GM18511 (cell line): ENCODE data around the gene GPR180.

ENCODE experiments used
- ATAC-seq: cut with Tn5 transposase; IDR thresholded peaks from one replicate; pipeline ENCODE4 v1.9.1; 2021; ENCODE audit warnings: mild to moderate bottlenecking, moderate library complexity; ENCODE audit not compliant: unreplicated experiment

Gene GPR180

GRCh38 chr13:94601446-94602431 is at the start of gene GPR180:
Gene GPR180 (plus strand): TSS chr13:94601857. CDS start chr13:94601928, 71 bp downstream.
- ATAC-seq: peak; percentile 99

DNA sequence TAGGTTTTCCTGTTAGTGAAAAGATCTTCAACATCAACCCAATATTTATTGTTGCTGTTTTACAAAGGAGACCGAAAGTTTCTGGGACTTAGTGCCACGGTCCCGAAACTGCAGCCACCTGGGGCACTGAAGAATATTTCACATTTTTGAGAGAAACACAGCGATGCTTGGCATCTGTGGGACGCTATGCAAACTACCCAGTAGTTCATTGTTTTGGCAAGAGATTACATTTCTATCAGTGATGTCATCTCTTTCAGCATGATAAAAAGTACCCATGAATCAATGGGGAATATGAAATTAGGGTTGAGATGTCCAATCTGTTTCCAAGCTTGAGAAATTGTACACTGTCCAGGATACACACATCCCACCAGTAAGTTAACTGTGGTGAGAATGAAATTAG is 49.6 kb upstream of the GPR180 start:
- ATAC-seq: no peak

- ATAC-seq: no peak
These were observed 47.9 kb upstream of the GPR180 start for GRCh38 chr13:94553766-94554165.

GRCh38 chr13:94556041-94556440 is 45.6 kb upstream of the GPR180 start:
- ATAC-seq: no peak

- ATAC-seq: no peak
These were observed 45.0 kb upstream of the GPR180 start for GRCh38 chr13:94556621-94557020.

DNA sequence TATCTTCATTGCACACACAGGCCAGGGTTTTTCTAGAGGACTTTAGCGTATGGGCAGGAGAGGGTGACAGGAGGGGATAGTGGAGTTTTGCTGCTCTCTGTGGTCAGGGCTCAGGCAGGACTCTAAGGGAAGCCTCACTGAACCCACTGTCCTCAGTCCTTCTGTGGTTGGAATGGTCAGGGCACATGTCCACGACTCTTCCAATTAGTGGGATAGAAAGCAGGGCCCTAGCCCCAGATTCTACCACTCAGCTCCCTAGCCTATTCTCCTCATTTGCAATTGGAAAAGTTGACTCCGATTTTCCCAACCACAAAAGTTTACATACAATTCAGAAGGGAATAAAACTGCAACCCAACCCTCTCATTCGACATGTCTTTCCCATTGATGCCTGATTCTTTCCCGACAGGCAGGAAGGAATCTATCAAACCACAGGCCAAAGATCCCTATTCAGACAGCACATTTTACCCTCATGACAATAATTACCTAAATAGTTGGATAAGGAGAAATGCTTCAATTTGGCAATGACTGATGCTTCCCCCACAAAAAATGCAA is 43.9 kb upstream of the GPR180 start:
- ATAC-seq: no peak

DNA sequence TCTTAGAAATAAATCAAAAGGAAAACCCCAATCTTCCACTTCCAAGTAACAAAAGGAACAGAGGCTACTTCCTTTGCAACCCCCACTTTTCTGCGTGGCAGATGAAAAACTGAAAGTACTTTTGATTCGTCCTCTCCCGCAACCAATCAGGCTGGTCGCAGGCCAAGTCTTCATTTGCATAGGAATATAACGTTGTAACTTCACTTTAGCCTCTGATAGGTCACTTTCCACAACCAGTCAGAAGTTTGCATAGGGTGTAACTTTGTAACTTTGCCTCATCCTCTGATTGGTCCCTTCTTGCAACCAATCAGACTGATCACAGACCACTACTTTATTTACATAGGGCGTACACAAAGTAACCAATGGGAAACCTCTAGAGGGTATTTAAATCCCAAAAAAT is 42.9 kb upstream of the GPR180 start:
- no peak for ATAC-seq

- ATAC-seq: no peak
These were observed 42.3 kb upstream of the GPR180 start for GRCh38 chr13:94559222-94559795.

DNA sequence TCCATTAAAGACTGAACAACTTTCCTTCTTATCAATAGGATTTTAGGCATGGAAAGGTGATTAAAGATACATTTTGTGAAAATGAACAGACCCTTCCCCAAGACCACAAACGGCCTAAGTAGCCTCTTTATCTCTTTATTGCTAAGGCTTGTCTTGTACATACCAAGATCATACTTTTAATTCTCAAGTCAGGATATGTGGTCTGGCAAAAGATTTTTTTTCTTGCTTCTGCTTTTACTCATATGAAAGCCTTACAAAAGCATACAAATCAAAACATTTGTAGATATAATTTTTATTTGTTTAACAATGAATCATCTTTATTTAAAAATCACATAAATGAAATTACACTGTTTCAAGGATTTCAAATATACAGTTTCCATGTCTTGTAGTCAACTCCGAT is 41.5 kb upstream of the GPR180 start:
- ATAC-seq: no peak

DNA sequence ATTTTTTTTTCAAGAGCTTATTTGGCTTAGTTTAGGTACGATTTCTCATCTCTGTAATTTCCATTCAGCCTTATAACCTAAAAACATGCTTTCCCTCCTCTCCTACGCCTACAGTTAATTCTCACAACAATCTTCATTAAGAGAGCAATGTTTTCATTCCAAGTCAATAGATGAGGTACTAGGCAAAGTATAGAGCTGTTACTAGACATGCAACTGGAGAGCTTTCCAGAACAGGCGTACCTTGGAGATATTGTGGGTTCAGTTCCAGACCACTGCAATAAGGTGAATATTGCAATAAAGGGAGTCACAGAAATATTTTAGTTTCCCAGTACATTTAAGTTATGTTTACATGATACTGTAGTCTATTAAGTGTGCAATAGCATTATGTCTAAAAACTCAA is 40.5 kb upstream of the GPR180 start:
- no peak for ATAC-seq

DNA sequence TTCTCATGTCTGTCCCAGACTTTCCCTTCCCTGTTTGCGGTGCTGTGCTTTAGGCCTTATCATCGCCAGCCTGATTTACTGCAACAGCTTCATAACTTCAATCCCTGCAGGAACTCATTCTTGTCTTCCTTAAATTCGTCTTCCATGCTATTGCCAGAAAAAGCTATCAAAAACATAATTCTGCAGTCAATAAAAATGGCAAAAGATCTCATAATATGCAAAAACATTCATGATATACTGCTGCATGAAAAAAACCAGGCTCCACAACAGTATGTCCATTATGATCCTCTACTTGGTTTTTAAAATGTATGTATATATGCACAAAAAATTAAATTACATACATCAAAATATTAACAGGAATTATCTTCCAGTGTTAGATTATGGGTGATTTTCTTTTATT is 34.1 kb upstream of the GPR180 start:
- no peak for ATAC-seq

- no peak for ATAC-seq
These were observed 33.2 kb upstream of the GPR180 start for GRCh38 chr13:94568443-94568842.

- no peak for ATAC-seq
These were observed 32.0 kb upstream of the GPR180 start for GRCh38 chr13:94569615-94570014.

- ATAC-seq: no peak
These were observed 22.6 kb upstream of the GPR180 start for GRCh38 chr13:94579063-94579462.

GRCh38 chr13:94583926-94584325 is 17.7 kb upstream of the GPR180 start:
- no peak for ATAC-seq

GRCh38 chr13:94585543-94586101 is 16.0 kb upstream of the GPR180 start:
- ATAC-seq: no peak

DNA sequence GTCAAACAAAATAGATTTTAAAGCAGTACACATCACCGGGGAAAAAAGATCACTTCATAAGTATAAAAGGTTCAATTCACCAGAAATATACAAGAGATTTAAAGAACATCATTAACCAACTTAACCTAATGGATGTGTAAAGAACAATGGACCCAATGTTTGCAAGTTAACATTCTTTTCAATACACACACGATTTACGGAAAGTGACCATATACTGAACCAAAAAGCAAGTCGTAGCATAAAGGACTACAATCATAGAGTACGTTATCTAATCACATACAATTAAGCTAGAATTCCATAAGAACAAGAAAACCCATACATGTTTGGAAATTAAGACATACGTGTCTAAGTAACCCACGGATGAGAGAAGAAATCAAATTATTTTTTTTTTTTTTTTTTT is 15.3 kb upstream of the GPR180 start:
- ATAC-seq: no peak

GRCh38 chr13:94588541-94588940 is 13.1 kb upstream of the GPR180 start:
- no peak for ATAC-seq

DNA sequence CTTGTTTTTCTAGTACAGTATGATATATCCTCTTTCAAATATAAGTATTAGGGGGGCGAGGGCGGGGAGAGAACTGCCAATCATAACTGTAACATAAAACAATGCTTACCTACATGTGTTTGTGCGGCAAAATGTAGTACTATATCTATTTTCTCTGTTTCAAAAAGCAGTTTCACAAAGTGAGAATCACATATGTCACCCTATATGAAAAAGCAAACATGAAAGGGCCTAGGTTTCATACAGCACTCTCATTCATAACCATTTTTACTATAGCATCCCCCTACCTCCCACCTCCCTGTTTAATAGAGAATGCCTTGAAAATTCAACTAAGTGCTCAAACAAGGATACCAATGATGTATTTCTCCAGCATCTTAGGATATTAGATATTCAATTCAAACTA is 10.9 kb upstream of the GPR180 start:
- no peak for ATAC-seq

DNA sequence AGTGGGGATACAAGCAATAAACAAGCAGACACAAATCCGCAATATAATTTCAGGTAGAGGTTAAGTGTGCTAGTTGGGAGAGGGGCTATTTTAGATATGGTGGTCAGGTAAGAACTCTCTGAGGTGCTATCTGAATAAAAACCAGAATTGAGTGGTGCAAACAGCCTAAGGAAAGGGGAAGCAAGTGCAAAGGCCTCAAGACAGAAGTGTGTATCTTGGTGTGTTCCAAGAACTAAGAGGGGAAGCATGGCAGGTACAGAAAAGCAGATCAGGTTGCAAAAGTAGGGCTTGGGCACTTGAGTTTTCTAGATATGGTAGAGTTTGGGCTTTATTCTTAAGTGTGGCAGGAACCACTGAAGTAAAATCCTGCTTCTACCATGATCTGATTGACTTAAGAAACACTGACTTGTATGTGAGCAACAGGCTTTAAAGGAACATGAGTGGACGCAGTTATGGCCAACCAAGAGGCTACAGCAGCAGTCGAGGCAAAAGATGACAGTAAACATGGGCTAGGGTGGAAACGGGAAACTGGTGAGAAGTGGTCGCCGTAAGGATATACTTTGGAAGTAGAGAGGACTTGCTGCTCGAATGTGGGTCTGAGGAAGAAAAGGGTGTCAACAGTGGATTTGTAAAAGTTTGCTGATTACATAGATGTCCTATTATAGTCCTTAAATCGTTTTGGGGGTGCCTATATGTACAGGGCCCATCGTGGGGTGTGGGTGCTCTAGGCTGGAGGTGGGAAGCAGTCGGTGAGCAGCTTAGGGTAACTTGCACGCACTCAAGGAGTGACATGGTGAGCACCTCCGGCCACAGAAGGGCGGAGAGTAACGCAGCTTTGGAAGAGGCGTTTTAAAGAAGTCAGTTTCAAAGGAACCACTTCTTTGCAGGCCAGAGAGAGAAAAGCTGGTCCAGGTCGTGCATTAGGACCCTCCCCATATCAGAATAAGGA is 6.4 kb upstream of the GPR180 start:
- peak; percentile 70 for ATAC-seq
